ENCODE data around the gene RBM38. TPM values are rescaled to one million over a fixed set of nuclear protein-coding genes. Genes with fewer than 3 reads are reported as not detected.

RBM38 gene
- total RNA-seq, 2 experiments from 2014 or later, result 73.4 to 77.3 TPM

DNA sequence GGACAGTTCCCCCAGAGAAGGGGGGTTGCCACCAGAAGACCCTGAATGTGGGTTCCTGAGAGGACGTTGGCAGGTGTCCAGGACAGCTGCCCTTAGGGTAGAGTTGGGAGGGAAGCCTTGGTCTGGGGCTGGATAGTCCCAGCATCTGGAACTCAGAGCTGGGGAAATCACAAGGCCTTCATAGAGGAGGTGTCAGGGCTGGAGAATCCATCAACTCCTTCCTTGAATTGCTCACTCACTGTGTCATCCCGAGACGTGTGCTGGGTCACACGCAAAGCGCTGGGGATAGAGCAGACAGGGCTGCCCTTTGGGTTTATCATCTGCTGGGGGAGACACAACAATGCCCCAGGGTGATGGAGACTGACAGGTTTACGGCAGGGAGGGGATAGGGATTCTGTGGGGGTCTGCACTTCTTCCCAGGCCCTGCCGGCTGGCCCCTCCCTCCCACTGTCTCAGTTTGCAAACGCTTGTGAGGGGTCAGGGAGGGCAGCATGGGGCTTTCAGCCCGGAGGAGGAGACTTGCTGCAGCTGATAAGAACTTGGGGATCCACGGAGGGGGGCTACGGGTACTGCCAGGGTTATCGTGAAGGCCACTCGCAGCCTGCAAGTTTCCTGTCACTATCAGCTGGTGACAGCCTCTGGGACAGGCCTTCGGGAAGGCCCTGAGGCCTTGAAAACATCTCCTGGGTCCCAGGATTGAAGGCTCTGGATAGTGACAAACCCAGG, 18.6 kb downstream of the RBM38 start:
- no peaks in the 10 kb centered on the region for H3K9me3 Mint-ChIP-seq
- no peak overlapping the region for H3K27ac Mint-ChIP-seq
- no peaks in the 10 kb centered on the region for H3K27me3 Mint-ChIP-seq
- intact Hi-C loops (cut with micrococcal nuclease), result no loop called here
- ChIA-PET CTCF (no interaction called here), POLR2A (no interaction called here)
- H3K4me3 Mint-ChIP-seq, result no peak overlapping the region
- peaks cover 5% of the 10 kb centered on the region for H3K4me1 Mint-ChIP-seq (ENCODE audit: low read depth)
- DNase-seq, result no peak
- peaks cover 19% of the 10 kb centered on the region for H3K36me3 Mint-ChIP-seq

GRCh38 chr20:57410398-57410920, 19.3 kb downstream of the RBM38 start:
- H3K9me3 Mint-ChIP-seq, result no peaks in the 10 kb centered on the region
- peaks cover 5% of the 10 kb centered on the region for H3K4me1 Mint-ChIP-seq (ENCODE audit: low read depth)
- CTCF ChIA-PET, result no interaction called here
- H3K4me3 Mint-ChIP-seq, result no peak overlapping the region
- H3K27me3 Mint-ChIP-seq, result no peaks in the 10 kb centered on the region
- intact Hi-C loops (cut with micrococcal nuclease), result no loop called here
- H3K36me3 Mint-ChIP-seq, result peaks cover 19% of the 10 kb centered on the region
- no peak for DNase-seq
- H3K27ac Mint-ChIP-seq, result no peak overlapping the region
- POLR2A ChIA-PET, result no interaction called here

DNA sequence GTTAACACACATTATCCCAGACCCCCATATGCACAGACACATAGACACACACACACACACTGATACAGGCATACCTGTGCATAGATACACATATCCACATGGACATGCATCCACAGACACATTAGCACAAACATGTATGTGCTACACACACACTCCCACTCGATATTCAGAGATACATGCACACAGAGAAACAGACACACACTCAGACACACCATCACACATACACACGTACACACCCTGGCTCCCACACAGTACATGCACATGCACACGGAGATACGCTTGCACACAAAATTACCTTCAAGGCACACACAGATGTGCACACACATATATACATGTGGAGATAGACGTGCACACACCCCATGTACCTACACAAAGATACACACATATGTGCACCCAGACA, 19.7 kb downstream of the RBM38 start:
- Mint-ChIP-seq H3K27me3 (no peaks in the 10 kb centered on the region), H3K4me3 (no peak overlapping the region), H3K36me3 (peaks cover 19% of the 10 kb centered on the region), H3K9me3 (no peaks in the 10 kb centered on the region), H3K27ac (no peak overlapping the region), H3K4me1 (ENCODE audit: low read depth) (peaks cover 5% of the 10 kb centered on the region)
- CTCF ChIA-PET, result no interaction called here
- DNase-seq, result no peak
- intact Hi-C loops (cut with micrococcal nuclease), result no loop called here
- POLR2A ChIA-PET, result no interaction called here

DNA sequence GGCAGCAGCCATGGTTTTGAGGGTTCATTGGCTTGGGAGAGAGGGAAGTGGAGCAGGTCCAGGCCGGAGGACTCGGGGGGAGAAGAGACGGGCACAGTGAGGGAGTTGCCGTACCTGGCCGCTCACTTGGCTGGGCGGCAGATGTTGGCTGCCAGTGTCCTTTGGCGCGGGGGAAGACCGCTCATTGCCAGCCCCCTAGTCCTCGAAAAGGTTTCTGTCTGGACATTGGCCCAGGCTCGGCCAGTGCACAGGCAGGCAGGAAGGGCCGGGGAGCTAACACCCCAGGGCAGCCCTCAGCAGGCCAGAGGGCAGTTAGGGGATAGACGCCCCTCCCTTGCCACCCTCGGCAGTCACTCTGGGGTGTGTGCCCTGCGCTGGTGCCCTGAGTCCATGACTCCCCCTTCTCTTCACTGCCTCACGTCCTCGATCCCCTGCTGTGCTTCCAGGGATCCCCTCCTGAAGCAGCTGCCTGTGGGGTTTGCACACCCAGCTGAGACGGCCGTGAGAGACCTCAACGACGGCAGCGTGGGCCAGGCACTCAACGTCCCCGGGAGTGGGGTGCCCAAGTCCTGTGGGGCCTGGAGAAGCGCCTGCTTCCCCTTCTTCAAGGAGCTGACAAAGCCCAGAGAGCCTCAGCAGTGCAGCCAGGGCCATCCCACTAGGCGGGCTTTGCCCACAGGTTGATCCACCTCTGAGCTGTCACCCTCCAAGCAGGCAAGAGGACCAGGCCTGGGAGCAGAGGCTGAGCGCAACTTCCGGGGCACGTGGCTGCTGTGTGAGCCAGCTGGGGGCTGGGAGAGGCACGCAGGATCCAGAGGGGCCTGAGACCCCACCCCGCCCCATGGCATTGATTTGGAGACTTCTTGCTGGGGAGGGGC, 20.4 kb downstream of the RBM38 start:
- Mint-ChIP-seq H3K4me3 (no peak overlapping the region), H3K4me1 (ENCODE audit: low read depth) (peaks cover 5% of the 10 kb centered on the region), H3K27ac (no peak overlapping the region), H3K36me3 (peaks cover 19% of the 10 kb centered on the region), H3K27me3 (no peaks in the 10 kb centered on the region), H3K9me3 (no peaks in the 10 kb centered on the region)
- ChIA-PET CTCF (interaction anchor here (1.3 to 1.6 kb wide), 2 partner anchors 16 to 30 kb away, joined by 4 to 5 read pairs; no protein-coding TSS in a partner anchor), POLR2A (interaction anchor here (1.3 to 2.0 kb wide), 2 partner anchors 13 to 19 kb away, joined by 8 read pairs; no protein-coding TSS in a partner anchor)
- intact Hi-C loops (cut with micrococcal nuclease), result no loop called here
- DNase-seq, result no peak

DNA sequence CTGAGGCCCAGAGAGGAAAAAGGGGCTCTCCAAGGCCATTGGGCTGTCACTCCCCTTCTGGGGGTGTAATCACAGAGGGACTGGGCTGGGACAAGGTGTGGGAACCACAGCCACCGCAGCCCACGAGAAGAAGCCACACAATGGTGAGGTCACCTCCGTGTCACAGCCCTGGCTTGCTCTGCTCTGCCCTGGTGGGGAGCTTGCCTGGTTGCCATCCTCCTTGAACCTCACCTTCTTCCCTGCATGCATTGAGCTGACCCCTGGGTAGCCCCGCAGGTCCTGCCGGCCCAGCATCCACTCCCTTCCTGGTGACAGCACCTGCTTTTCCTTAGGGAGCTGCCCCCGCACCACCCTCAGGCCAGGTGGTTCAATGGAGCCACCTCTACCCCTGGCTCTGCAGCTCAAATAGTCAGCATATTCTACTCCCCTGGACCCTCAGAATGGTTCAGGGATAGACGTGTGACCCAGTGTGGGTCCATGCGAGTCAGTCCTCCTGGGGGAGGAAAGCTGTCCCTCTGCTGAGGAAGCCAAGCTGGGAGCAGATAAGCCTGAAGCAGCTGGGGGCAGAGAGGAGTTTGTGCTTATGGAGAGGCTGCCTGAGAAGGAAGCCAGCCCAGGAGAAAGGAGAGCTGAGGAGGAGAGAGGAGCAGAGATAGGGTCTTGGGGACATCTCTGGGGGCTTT, 21.3 kb downstream of the RBM38 start:
- H3K4me1 Mint-ChIP-seq (ENCODE audit: low read depth), result peaks cover 5% of the 10 kb centered on the region
- intact Hi-C loops (cut with micrococcal nuclease), result no loop called here
- ChIA-PET CTCF (interaction anchor here (1.3 to 1.6 kb wide), 3 partner anchors 13 to 31 kb away, joined by 3 to 5 read pairs (median 4); no protein-coding TSS in a partner anchor), POLR2A (interaction anchor here (1.0 to 2.0 kb wide), 4 partner anchors 14 to 23 kb away, joined by 3 to 8 read pairs (median 6); partner anchors contain the start of gene RBM38)
- peaks cover 13% of the 10 kb centered on the region for H3K36me3 Mint-ChIP-seq
- H3K27ac Mint-ChIP-seq, result peak overlapping the region; percentile 30
- H3K27me3 Mint-ChIP-seq, result no peaks in the 10 kb centered on the region
- H3K9me3 Mint-ChIP-seq, result no peaks in the 10 kb centered on the region
- no peak overlapping the region for H3K4me3 Mint-ChIP-seq
- peak; percentile 38 for DNase-seq

DNA sequence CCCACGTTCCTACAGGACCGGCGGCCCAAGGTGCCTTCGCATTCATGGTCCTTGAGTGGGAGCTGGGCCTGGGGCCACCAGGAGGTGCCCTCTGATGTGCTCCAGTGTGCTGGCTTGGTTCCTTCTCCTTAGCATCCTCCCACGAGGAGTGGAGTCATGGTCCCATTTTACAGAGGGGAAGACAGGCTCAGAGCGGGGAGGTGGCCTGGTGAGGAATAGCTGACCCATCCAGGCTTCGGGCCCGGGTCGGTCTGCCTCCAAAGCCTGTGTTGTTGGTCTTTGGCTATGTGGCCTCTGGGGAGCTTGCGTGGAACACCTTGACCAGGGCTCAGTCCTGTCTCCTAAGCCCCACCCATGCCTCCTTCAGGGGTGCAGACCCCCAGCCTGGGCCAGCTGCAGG, 22.8 kb downstream of the RBM38 start:
- CTCF ChIA-PET, result interaction anchor here (1.0 to 1.4 kb wide), 2 partner anchors 11 to 32 kb away, joined by 3 read pairs; no protein-coding TSS in a partner anchor

DNA sequence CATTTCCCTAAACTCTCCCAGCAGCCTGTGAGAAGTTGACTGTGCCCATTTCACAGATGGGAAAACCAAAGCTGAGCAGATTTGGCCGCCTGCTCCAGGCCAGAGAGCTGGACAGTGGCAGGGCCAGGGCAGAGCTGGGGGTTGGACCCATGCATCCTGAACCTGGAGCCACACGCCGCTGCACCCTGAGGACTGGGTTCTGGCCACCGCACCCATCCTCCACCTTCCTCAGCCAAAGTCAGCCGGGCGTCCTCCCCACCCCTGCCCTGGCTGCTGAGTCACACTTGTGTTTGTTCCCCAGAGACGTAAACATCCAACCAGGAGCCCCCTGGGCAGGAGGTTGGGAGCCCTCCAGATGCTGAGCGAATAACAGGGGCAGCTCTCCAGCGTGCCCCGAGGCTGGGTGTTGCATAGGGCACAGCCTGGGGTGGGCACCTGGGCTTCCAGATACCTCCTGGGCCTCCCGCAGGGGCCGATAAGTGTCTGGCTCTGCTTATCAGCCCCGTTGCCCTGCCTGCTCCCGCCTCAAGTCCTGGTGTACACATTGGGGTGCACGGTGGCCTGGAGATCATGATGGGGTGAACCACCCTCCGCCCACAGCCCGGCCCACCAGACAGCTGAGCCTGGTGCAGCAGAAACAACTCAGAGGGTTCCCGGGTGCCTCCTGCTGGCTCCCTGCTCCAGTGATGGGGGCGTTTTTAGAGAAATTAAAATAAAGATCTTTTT, 23.8 kb downstream of the RBM38 start:
- ChIA-PET POLR2A (no interaction called here), CTCF (interaction anchor here (0.8 kb wide), 1 partner anchor 15 kb away, joined by 3 read pairs; no protein-coding TSS in a partner anchor)
- H3K4me3 Mint-ChIP-seq, result no peak overlapping the region
- intact Hi-C loops (cut with micrococcal nuclease), result no loop called here
- no peaks in the 10 kb centered on the region for H3K27me3 Mint-ChIP-seq
- no peak for DNase-seq
- no peaks in the 10 kb centered on the region for H3K9me3 Mint-ChIP-seq
- H3K4me1 Mint-ChIP-seq (ENCODE audit: low read depth), result peaks cover 5% of the 10 kb centered on the region
- H3K27ac Mint-ChIP-seq, result no peak overlapping the region
- peaks cover under 1% of the 10 kb centered on the region for H3K36me3 Mint-ChIP-seq

More for the DNA sequence above, 22.8 kb downstream of the RBM38 start:
- H3K9me3 Mint-ChIP-seq, result no peaks in the 10 kb centered on the region
- H3K4me3 Mint-ChIP-seq, result no peak overlapping the region
- no peaks in the 10 kb centered on the region for H3K27me3 Mint-ChIP-seq
- H3K36me3 Mint-ChIP-seq, result peaks cover 4% of the 10 kb centered on the region
- peaks cover 5% of the 10 kb centered on the region for H3K4me1 Mint-ChIP-seq (ENCODE audit: low read depth)
- POLR2A ChIA-PET, result no interaction called here
- no peak for DNase-seq
- intact Hi-C loops (cut with micrococcal nuclease), result no loop called here
- H3K27ac Mint-ChIP-seq, result no peak overlapping the region

DNA sequence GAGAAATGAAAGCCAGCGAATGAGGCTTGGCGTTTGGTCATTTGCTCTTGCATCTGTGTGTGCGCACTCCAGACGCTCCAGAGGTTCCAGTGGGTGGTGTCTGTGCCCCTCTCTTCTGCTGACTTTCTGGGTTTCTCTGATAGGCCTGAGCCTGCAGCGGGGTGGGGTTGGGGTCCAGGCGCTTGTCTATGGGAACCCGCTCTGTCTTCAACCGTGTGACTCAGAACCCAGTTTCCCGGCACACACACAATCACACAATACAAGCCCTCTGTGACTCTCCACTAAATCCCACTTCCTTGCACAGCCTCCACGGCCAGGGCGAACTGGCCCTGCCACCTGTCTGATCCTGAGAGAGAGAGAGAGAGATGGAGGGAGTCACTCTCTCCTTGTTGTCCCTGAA, 24.6 kb downstream of the RBM38 start:
- POLR2A ChIA-PET, result no interaction called here
- DNase-seq, result no peak
- Mint-ChIP-seq H3K27me3 (no peaks in the 10 kb centered on the region), H3K4me1 (ENCODE audit: low read depth) (peaks cover 5% of the 10 kb centered on the region), H3K9me3 (no peaks in the 10 kb centered on the region), H3K36me3 (no peaks in the 10 kb centered on the region), H3K4me3 (no peak overlapping the region), H3K27ac (no peak overlapping the region)
- intact Hi-C loops (cut with micrococcal nuclease), result no loop called here
- CTCF ChIA-PET, result no interaction called here

GRCh38 chr20:57416296-57417022, 25.3 kb downstream of the RBM38 start:
- H3K36me3 Mint-ChIP-seq, result no peaks in the 10 kb centered on the region
- ChIA-PET POLR2A (no interaction called here), CTCF (interaction anchor here (0.8 to 1.2 kb wide), 2 partner anchors 11 to 34 kb away, joined by 3 read pairs; no protein-coding TSS in a partner anchor)
- no peak for DNase-seq
- no peak overlapping the region for H3K27ac Mint-ChIP-seq
- no peaks in the 10 kb centered on the region for H3K4me1 Mint-ChIP-seq (ENCODE audit: low read depth)
- H3K27me3 Mint-ChIP-seq, result no peaks in the 10 kb centered on the region
- intact Hi-C loops (cut with micrococcal nuclease), result no loop called here
- H3K9me3 Mint-ChIP-seq, result no peaks in the 10 kb centered on the region
- H3K4me3 Mint-ChIP-seq, result no peak overlapping the region

DNA sequence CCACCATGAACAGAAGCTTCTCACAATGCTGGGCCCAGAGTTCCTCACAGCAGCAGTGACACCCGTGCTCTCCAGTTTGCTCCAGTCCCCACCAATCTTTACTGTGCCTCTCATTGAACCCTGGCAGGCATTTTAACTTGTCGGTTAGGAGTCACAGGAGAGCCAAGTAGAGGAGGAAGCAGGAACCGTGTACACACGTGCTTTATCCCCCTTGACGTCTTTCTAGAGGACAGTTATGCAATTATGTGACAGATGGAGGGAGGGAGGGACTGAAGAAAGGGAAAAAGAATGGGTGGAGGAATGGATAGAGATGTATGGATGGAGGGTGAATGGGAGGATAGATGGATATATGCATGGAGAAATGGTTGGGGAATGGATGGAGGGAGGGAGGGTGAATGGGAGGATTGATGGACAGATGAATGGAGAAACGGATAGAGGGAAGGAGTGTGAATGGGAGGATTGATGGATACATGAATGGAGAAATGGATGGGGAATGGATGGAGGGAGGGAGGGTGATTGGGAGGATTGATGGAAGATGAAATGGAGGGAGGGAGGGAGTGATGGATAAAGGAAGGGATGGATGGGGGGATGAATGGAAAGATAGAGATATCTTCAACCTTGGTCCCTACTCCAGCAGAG, 26.0 kb downstream of the RBM38 start:
- POLR2A ChIA-PET, result no interaction called here
- Mint-ChIP-seq H3K27ac (no peak overlapping the region), H3K4me1 (ENCODE audit: low read depth) (no peaks in the 10 kb centered on the region), H3K4me3 (no peak overlapping the region), H3K36me3 (no peaks in the 10 kb centered on the region), H3K27me3 (no peaks in the 10 kb centered on the region), H3K9me3 (no peaks in the 10 kb centered on the region)
- intact Hi-C loops (cut with micrococcal nuclease), result no loop called here
- CTCF ChIA-PET, result interaction anchor here (0.8 to 1.2 kb wide), 2 partner anchors 11 to 35 kb away, joined by 3 read pairs; no protein-coding TSS in a partner anchor
- DNase-seq, result no peak
